ENCODE data around the gene TTC31.

The TTC31 gene

DNA sequence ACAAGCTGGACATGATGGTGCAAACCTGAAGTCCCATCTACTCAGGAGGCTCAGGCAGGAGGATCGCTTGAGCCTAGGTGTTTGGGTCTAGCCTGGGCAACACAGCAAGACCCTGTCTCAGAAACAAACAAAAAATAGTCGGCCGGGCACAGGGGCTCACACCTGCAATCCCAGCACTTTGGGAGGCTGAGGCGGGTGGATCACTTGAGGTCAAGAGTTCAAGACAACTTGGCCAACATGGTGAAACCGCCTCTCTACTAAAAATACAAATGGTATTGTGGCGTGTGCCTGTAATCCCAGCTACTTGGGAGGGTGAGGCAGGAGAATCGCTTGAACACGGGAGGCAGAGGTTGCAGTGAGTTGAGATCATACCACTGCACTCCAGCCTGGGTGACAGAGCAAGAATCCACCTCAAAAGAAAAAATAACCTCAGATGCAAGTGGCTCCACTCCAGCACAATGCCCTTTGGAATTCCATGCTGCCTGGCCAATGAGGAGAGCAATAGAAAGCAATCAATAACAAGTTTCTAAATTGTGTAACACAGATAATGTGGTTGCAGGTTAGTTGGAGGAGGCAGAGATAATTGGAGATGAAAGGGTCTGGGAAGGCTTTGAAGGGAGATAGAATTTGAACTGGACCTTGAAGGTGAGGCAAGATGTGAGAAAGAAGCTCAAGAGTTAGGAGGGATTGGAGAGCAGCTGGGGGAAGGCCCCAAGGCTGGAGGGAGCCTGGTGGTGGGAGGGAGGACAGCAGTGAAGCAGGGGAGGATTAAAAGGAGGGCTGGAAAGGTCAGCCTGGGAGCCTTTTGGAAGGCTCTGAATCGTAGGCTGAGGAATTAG lies 6.0 kb downstream of the TTC31 start:
- no peak for DNase-seq

DNA sequence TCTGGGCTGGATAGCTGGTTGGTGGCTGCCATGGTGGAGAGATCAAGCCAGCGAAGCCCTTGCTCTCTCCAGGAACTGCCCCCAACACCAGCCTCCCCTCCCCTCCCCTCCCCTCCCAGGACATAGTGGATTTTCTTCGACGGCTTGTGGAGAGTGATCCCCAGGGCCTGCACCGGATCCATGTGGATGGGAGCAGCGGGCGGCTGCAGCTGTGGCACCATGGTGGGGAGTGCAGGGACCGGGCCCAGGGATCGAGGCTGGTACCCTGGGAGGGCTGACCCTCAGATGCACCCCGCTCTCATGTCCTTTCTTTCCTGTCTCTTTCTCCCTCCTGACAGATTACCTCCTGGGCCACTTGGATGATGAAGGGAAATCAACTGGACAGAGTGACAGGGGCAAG lies 7.0 kb downstream of the TTC31 start:
- DNase-seq = no peak

- no peak for DNase-seq
Measured at GRCh38 chr2:74491648-74492544, 9.0 kb downstream of the TTC31 start.

DNA sequence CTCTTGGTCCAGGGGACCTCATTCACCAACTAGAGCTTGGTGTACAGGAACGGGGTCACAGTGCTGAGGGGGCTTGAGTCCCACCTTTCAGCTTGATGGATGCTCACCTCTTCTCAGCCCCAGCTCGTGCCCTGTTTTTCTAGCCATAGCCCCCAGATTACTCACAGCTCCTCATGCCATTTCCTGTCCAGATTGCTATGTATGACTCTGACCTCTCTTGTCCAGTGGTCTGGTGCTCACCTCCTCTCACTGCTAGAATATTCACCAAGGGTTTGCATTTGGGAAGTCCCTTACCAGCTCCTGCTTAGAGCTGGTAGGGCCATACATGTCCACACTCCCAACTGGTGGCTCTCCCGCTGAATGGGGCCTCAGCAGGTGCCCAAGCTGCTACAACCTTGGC lies 10.7 kb downstream of the TTC31 start:
- no peak for DNase-seq

GRCh38 chr2:74495440-74495839 lies 12.6 kb downstream of the TTC31 start:
- no peak for DNase-seq

- DNase-seq = no peak
Measured at GRCh38 chr2:74496997-74497776, 14.3 kb downstream of the TTC31 start.

GRCh38 chr2:74497777-74498499 lies 15.1 kb downstream of the TTC31 start:
- DNase-seq = peak; percentile 35 to 52

GRCh38 chr2:74498500-74499266 lies 15.8 kb downstream of the TTC31 start:
- no peak for DNase-seq

GRCh38 chr2:74499267-74499939 lies 16.5 kb downstream of the TTC31 start, which contains the start of gene LBX2:
TSS of gene LBX2 (minus strand) at chr2:74499603. CDS start at chr2:74499537, 66 bp downstream.
- no peak for DNase-seq

GRCh38 chr2:74499940-74500577 lies 17.2 kb downstream of the TTC31 start:
- DNase-seq = no peak

DNA sequence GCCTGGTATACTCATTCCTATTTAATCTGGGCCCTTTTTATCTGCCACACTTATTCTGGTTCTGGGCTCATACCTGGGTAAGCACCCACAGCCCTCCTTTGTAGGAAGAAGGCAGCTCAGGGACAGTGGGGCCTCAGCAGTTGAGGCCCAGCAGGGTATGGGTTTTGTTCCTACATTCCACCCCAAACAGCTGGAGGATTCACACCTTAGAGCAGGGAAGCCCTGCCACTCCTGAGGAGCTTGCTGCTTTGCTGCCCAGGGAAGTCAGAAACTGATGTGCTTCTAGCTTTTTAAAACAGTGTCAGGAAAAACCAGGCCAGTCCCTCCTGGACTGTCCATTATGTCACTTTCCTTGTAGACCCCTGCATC lies 17.7 kb downstream of the TTC31 start:
- DNase-seq = no peak

DNA sequence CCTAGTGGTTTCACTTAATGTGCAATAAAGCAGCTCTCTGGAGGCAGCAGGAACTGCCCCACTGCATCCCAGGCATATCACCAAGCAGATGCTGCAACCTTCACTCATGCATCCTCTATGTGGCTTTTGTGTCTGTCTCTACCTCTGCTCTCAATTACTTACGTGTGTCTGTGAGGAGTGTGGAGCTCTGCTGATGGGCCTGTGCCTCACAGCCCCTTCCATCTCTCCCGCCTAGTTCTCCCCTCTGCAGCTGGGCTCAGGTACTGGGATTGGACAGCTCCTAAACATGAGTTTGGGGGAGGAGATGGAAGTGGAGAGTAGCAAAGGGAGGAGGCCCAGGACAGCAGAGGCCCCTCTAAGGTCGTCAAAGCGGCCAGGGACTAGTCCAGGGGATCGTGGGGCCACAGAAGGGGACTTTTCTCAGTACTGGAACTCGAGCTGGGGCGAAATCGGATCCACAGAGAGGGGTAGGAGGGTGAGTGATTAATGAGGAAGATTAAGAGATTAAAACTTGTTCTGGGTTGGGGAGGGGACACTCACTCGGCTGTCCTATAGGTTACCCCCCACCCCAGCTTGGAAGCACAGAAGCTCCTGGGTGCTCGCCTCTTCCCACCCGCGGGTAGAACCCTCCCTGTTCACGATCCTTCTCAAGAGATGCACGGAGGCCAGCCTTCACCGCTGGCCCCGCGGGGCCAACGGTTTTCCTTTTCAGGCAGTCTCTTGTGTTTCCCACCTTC lies 18.6 kb downstream of the TTC31 start:
- no peak for DNase-seq

- no peak for DNase-seq
Measured at GRCh38 chr2:74502147-74502719, 19.4 kb downstream of the TTC31 start.

DNA sequence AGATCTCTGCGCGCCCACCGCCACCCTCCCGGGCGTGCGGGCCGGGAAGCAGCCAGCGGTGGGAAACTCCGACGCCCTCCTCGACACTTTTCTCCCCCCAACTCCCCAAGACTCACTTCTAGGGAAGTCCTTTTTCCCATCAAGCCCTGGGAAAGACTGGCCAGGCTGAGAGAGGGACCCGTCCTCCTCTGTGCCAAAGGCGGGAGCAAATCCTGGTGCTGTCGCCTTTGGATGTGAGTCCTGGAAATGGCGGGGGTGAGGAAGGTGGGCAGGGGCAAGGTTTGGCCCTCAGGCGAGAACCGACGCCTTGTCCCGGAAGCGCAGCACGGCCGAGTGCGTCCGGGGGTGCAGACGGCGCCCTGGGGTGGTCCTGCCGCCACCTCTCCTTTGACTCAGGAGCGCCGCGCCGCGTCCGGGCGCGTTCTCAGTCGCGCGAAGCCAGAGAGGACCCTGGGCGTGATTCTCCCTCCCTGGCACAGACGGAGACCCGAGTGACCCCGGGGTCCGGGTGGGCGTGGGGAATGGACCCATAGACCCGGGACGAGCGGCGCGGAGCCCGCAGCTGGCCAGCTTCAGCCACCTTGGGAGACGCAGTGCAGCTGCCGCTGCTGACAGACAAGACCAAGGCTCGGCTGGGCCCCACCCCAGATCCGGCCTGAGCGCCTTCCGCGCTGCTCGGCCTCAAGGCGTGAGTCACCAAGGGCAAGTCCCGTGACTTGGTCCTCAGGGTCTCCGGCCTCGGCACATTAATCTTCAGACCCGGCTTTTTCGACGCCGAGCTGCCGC lies 20.0 kb downstream of the TTC31 start:
- no peak for DNase-seq

DNA sequence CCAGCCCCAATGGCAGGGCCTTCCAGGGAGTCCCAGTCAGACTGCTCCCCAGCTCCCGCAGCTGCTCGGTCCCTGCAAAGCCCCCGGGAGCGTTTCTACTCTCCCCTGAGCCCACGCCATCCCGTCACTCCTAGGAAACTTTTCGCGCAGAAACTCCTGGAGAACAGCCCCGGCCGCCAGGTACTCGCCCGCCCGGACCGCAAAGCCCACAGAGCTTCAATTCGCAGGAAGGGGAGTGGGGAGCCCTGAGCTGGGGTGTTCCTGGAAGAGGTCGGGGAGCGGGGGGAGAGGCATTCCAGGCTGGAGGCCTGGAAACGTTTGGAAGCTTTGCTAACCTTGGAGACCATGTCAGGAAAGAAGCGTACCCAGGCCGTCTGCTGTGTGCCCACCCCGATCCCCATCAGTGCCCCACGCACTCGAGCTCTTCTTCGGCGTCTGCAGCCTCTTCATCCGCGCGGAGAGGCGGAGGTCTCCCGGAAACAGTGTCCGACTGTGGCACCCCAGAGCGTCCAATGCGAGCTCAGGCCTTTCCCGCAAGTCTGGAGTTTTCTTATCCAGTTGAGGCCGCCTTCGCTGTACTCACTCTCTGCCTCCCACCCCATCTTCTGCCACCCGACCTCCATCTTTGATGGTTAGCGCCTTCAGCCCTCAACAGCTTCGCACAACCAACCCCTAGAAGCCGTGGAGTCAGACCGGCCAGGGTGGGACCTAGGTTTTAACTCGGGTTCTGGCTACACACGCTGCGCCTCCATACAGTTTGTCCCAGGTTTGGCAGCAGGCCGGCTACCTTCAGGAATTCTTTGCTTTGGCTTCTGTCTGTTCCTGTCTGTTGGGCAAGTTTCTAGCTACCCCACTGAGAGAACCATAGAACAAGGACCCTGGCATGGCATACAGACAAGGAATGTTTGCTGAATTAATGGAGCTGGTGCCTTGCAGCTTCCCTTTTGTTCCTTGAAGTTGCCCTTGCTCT lies 20.9 kb downstream of the TTC31 start:
- DNase-seq = no peak

GRCh38 chr2:74504591-74504990 lies 21.7 kb downstream of the TTC31 start:
- no peak for DNase-seq
